Posterior vena cava (tissue), 2 donors: ENCODE results near the gene CDH13. TPM values are rescaled to one million over a fixed set of nuclear protein-coding genes. Genes with fewer than 3 reads are reported as not detected.

ENCODE experiments used
- DNase-seq: peaks from one replicate; pipeline ENCODE4 v3.0.0-alpha.2; 2020; ENCODE audit warnings: low spot score
- intact Hi-C, 2 donors: fragments of 100-400 bp; cut with DNase I; formaldehyde crosslinking; loops; one replicate each; pipeline versions ENCODE4 v1.14.1 to v1.14.2; 2022 to 2023
- total RNA-seq, 2 donors: library from RNA; stranded (reverse); fragmentation: NEBNext Ultra II Directional; extraction: Animal tissue kit (Norgen Biotek cat#: 25700); gene quantifications; one replicate each; pipeline ENCODE4 v1.2.1, GENCODE V29; 2021
- donor health status: DM: yes; HTN: yes; CAD: no.
- donor health status: DM: yes; HTN: yes; CAD: no.

The CDH13 gene
- total RNA-seq, 2 donors from 2014 or later: 32.0 to 81.7 TPM

DNA sequence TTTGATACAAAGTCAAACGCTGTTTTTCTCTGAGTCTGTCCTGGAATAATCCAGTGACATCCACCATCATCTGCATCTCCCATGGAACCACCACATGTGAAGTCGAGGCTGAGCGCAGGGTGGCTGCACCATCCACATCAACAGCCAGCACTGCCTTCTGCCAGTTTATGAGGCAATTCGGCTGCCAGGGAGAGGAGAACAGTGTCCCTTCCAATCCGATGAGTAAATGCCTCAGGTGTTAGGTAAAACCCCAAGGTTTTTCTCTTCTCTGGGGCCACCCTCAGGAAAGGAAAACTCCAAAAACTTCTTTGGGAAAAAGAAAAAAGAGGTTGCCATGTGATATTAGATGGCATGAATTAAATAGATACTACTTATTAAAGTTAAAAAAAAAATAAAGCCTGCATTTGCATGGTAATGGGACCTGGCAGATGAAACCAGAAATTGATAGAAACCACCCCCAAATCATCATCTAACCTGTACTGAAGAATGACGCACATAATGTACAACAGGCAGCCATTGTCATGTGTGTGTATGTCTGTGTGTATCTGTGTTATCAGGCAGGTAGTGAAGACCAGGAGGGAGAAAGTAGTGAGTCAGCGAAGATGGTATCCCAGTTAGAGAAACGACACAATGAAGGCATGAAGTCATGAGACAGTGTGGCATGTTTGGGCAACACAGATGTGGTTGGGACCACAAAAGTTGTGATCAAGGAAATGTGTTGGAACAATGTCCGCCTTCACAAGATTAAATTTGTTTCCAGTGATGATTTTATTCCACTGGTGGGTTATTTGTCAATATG, 478.7 kb downstream of the CDH13 start:
- intact Hi-C loops: no loop called here
- no peak for DNase-seq

DNA sequence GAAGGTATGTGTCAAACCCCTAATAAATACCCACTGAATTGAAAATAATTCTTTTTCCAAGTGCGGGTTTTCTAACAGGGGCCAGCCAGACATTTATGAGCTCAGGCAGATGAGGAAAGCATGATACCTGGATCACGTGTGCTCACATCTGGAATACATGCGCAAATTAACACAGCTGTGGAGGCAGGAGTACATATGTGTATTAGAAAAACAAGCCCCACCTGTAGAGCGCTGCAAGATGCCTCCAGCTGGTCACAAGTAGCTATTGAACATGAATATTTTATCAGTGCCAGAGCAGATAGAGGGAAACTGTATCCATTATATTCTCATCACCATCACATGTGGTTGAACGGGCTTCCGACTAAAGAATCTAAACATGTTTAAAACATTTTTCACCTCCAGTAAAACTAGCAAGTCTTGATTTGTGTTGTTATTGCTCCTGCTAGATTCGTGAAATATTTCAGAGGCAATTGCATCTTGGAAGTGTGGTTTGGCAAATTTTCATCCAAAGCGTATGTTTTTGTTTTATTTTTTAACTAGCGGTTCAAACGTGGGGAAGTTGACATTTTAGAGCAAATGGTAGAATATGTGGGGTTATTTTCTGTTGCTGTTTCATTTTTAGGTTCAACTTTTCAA, 482.8 kb downstream of the CDH13 start:
- intact Hi-C loops: no loop called here
- no peak for DNase-seq

DNA sequence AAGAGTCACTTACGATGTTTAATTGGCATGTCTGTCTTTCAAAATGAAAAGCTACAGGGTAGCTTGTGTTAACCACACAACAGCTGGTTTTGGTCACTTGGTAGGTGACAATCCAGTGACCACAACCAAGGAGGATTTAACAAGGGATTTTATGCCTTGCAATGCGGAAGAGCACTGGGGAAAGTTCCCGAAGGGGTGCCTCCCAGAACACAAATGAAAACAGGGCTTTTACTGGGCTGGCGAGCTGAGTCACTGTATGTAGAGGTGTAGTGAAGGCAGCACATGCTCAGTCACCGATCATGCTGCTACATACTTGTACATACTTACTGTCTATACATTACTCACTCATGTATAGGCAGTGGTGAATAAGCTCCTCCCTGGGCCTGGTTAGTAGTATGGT, 483.5 kb downstream of the CDH13 start:
- intact Hi-C loops: no loop called here
- no peak for DNase-seq

DNA sequence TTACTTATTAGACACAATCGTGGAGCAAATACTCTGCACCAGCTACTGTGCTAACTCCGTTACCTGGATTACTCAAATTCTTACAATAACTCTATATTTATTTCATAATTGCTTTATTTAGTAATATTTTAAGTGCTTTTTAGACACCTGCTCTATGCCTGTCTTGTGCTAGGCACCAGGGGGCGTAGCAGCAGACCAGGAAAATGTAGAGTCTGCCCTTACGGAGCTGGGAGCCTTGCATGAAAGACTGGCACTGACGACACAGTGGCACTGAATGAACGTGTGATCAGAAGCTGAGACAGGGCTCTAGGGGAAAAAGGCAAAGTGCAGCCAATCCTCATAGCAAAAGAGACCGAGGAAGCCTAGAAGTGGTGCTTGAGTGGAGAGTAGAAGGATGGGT, 486.5 kb downstream of the CDH13 start:
- DNase-seq: no peak
- intact Hi-C loops: no loop called here

DNA sequence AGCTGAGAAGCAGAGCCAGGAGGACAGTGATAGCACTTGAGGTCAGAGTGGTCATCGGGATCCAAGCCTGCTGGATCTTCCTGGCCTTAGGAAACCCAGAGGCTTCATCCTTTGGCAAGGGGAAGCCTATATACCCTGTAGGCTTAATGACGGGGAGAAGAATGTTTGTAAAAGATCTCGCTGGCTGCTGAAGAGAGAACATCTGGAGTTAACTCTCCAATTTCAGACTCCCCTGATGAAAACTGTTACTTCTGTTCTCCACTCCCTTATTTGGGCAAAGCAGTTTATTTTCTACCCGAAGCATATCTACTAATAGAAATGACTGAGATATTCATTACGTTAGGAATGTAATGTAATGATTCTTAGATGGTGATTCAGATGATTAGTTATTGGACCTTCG, 487.0 kb downstream of the CDH13 start:
- no peak for DNase-seq
- intact Hi-C loops: no loop called here

DNA sequence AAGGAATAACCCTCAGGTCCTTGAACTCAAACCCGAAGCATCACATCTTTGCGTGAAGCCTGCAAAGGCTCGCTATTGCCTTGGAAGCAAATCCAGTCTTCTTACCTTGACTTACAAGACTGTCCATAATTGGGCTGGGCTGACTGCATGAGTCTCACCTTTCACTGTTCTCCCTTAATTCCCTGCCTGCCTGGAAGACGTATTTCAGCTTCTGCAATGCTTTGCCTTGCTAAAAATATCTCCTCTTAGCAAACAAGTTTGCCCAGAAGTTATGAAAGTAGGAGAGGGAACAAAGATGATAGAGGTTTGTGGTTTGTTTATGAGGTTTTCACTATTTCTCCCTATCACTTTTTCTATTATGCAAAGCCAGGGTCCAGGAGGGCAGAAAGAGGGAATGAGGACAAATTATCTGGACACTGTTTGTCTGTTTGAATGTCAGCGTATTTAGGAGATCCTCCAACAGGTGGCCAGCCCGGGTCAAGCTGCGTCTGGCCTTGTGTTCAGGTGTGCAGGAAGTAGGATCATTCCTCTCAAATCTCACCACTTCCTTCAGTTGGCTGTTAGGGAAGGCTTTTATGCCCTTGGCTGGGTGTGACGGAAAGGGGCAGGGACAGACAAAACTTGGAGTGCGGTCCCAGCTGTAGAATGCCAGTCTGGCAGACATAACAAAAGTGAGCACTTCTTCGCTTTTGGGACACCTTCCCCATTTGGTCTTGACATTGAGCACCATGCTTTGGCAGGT, 488.9 kb downstream of the CDH13 start:
- intact Hi-C loops: no loop called here

DNA sequence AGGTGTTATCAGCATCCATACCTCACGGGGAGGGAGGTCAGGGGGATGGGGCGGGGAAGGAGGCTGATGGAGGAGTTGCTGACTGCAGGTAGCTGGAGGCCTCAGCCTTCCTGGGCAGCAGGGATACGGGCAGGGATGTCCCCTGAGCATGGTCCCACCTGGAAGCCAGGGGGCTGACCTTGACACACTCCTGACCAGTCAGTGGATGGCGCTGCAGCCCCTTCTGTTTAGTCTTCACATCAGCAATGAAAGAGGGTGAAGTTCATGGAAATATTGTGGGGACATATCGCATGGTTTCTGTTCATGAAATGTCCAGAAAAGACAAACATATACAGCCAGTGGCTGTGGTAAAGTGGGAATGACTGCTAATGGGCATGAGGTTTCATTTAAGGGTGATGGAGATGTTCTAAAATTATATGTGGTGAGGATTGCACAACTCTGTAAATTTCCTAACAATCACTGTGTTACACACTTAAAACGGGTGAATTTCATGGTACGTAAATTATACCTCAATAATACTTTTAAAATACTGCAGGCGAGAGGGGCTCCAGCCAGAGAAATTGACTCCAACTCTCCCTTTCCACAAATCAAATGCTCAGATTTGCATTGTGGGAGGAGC, 489.6 kb downstream of the CDH13 start:
- intact Hi-C loops: no loop called here
- DNase-seq: no peak

More for the DNA sequence above, 488.9 kb downstream of the CDH13 start:
- DNase-seq: no peak

DNA sequence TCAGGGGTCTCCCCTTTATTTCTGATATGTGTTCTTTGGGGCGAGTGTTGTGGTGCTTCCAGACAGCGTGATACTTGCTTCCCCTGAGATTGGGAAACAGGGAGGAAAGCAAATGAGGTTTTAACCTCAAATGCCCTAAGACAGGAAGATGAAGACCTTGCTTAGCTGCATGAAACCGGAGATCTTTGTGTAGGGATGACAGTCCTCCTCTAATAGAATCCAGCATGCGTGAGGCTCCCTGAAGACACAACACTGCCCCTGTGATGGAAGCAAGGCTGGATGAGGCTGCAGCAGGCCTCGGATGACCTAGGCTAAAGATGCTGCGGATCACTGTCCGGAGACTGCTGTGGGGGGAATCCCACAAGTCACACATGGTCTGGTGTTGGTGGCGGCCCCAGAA, 491.0 kb downstream of the CDH13 start:
- no peak for DNase-seq
- intact Hi-C loops: loop anchor here in 1 of 2 donors (1.0 kb wide), 1 partner anchor 22 kb away; no protein-coding TSS in a partner anchor

DNA sequence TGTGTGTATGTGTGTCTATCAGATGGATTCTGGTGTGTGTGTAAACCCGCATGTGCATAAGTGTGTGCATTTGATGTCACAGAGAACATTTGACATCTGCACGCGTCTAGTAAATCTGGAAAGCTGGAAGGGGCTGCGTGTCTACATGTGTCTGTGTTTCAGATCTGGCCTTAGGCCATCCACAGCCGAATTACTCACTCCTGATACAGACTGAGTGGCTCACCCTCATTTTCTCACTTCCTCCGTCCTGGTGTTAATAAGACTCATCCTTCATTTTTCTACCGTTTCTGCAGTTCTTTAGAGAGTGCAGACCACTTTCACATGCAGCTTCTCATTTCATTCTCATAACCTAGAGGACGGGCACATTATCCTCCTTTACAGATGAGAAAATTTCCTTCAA, 491.6 kb downstream of the CDH13 start:
- DNase-seq: no peak
- intact Hi-C loops: no loop called here

DNA sequence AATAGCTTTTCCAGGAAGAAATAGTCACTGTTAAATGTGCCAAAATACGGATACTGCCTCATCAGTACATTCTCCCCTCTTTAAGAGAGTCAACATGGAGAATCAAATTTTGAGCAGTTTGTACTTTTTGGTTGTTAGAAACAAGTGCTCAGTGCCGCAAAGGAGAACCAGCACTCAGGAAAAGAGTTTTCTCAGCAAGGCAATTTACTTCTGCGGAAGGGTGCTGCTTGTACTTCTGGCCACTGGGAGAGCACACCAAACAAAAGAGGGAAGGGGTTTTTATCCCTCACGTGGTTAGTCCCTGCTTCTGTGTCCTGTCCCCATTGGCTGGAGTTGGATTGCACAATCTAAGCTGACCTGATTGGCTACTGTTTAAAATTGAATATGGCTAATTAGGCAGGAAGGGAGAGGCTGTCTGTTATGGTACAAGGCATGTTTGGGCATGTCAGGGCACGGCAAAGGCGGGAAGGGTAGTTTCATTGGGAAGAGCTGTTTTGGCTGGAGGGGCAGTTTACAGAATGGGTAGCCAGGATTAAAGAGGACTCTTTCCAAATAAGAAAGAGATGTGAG, 499.3 kb downstream of the CDH13 start:
- no peak for DNase-seq
- intact Hi-C loops: loop anchor here in 1 of 2 donors (5.0 kb wide), 1 partner anchor 1284 kb away; no protein-coding TSS in a partner anchor

DNA sequence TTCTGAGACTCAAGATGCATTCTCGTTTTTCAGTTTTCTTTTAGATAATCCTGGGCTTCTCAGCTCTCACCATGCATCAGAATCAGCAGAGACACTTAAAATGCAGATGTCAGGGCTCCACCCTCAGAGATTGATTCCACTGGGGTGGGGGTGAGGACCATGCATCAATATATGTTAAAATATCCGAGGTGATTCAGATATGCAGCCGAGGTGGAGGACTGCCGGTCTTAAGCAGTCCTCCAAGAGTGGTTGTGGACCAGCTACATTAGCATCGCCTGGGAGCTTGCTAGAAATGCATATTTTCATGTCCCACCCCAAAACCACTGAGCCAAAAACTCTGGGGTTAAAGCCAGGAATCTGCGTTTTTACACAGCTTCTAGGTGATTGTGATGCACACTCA, 501.3 kb downstream of the CDH13 start:
- no peak for DNase-seq
- intact Hi-C loops: loop anchor here in 1 of 2 donors (5.0 kb wide), 1 partner anchor 1286 kb away; no protein-coding TSS in a partner anchor

DNA sequence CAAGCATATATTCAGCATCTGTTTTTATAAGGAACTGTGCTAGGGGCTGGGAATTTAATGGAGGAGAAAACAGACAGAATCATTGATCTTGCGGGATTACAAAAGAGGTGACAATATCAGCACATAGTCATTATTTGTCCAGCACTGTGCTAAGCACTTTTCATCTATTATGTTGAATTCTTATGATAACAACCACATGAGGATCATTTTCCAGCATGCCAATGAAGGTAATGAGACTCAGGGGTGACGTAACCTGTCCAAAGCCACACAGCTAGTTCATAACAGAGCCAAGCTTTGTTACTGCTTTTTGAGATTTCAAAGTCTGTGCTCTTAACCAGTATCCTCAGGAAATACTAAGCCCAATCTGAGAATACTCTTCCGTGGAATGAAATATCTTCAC, 503.3 kb downstream of the CDH13 start:
- intact Hi-C loops: no loop called here

DNA sequence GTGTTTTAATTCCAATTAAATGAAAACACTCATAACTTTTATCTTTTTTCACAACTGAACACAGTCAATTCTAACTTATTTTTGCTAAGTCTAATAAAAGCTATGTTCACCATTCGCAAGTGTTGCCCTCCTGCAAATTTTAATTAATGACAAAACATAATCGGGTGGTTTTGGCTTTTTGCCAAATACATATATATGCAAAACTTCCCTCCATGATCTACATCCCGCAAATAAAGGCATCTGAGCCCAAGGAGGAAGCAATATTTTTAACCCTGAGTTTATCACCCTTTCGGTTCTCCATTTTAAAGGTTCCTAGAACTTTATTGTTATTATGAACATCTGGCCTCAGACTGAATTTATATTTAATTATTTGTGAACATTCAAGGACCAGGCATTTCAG, 507.9 kb downstream of the CDH13 start:
- intact Hi-C loops: no loop called here
- no peak for DNase-seq

More for the DNA sequence above, 503.3 kb downstream of the CDH13 start:
- no peak for DNase-seq

DNA sequence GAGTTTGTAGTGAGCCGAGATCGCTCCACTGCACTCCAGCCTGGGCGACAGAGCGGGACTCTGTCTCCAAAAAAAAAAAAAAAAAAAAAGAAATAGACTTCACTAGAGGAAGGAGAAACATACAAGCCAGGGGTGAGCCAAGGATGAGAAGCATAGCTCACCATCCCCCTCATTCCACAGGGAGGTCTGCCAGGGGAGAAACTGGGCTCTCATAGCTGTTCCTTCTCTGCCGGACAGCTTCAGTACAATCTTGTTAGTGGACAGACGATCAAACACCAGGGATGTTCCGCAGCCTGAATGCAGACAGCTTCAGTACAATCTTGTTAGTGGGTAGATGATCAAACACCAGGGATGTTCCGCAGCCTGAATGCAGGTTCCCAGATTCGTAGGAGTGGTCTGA, 509.6 kb downstream of the CDH13 start:
- DNase-seq: no peak
- intact Hi-C loops: no loop called here

DNA sequence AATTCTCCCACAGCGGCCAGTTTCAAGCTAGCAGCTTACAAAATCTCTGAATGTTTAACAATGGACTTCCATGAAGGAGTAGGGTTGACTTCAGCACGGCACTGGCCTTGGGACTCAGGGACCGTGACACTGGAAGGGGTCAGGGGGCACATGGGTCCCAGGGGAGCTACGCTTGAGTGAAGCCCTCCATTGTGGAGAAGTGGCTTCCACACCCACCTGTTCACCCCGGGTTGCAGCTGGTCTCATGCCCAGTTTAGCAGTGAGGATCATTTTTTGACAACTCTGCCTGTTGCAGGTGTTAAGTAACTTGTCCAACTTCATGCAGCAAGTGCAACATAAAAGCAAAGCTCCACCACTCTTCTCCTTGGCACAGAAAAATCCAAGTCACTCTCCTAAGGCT, 510.2 kb downstream of the CDH13 start:
- DNase-seq: no peak
- intact Hi-C loops: no loop called here

DNA sequence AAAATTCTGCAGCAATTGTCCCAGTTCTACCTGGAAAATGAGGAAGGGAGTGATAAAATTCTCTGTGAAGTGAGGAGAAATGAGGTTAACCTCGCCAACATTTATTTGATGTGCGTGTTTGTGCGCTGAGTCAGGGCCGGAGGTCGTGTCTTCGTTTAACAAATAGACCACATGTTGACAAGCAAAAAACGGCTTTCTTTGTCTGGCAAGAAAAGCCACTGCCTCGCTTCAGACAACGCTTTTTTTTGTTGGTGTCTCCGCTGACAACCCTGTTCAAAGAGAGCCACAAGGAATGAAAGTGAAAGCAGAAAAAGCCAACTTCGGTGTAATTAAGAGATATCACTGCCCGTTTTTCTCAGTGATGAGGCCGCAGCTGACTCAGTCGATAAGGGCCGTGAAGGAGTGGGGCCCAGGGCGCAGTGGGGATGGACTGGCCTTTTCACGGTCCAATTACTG, 510.6 kb downstream of the CDH13 start:
- peak; percentile 82 for DNase-seq
- intact Hi-C loops: no loop called here

DNA sequence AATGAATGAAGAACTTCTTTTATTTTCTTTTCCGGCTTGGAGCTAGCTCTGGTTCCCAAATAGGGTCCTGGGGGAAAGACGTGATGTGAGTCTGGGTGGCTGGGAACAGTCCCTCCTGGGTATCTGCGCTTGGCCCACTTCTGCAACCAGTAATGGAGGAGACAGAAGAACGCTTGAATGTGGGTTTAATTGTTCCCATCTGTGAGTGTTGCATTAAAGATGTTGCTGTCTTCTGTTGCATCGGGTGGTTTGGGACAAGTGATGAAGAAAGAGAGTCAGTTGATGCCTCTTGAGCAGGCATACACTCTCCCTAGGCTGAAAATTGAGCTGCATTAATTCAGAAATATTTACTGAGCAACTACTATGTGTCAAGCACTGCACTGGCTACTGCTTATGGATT, 511.1 kb downstream of the CDH13 start:
- DNase-seq: no peak
- intact Hi-C loops: no loop called here

DNA sequence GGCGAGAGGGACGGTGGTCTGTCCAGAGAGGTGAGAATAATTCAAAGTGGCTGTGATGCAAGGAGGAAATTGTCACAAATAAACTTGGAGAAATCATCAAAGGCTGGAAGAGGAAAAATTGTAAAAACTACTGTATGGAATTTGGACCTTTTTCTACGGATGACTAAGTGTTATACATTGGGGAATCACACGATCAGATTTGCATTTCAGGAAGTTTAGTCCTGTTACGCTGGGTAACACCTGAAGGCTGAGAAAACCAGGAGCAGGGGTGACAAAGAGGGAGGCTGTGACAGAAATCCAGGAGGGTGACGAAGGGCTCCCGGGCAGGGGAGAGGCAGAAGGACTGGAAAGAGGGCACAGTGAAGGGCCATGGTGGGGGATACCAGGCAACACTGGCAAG, 511.7 kb downstream of the CDH13 start:
- intact Hi-C loops: no loop called here
- no peak for DNase-seq

DNA sequence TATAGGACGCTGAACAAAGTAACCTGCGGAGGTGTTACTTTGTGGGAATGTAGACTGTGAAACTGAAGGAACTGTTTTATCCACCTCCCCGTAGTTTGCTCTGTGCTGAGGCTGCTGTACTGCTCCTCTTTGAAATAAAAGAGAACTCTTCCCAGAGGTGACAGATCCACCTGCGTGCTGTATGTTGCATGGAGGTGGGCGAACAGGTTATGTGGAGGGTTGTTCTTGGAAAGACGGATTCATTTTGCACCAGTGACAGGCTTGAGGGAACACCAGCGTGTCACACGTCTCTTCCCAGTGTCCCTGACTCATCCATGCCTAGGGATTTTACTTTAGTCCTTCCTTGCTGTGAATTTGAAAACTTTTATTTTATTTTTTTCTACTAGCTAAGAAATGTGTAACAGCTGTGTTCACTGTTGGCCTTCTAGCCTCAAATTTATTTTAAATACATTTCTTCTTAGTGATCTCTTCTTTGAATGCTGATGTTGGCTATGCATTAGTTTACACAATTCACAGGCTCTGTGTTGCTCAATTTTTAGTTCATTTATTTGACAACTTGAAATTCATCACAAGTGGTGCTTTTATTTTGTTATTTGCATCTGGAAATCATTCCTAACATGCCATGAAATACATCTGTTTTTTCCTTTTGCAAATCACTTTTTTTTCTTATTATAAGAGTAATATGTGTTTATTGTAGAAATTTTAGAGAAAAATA, 512.4 kb downstream of the CDH13 start:
- intact Hi-C loops: no loop called here
- no peak for DNase-seq
